ENCODE measurements around the gene ZSWIM1. TPM values are rescaled to one million over a fixed set of nuclear protein-coding genes. Genes with fewer than 3 reads are reported as not detected.
"Not testable (repeated sequence)": the region's sequence is repeated elsewhere in the genome, so short reads cannot be mapped to it uniquely, and the experiment has no call there.

ZSWIM1 gene
- total RNA-seq, 1 donor from 2014 or later, result 11.9 TPM

GRCh38 chr20:45920462-45921336, 39.7 kb downstream of the ZSWIM1 start:
- intact Hi-C loops (cut with micrococcal nuclease), result no loop called here
- DNase-seq (no peak), ATAC-seq (no peak)

GRCh38 chr20:45921337-45922189, 40.5 kb downstream of the ZSWIM1 start:
- intact Hi-C loops (cut with micrococcal nuclease), result no loop called here

GRCh38 chr20:45924391-45925261, 43.6 kb downstream of the ZSWIM1 start:
- ATAC-seq (peak; percentile 52), DNase-seq (peak; percentile 62)
- intact Hi-C loops (cut with micrococcal nuclease), result no loop called here

More at GRCh38 chr20:45921337-45922189, 40.5 kb downstream of the ZSWIM1 start:
- DNase-seq, result no peak
- ATAC-seq, result no peak

- DNase-seq, result peak; percentile 7
- no peak for ATAC-seq
- intact Hi-C loops (cut with micrococcal nuclease), result no loop called here
Measured at GRCh38 chr20:45925821-45926506, 44.9 kb downstream of the ZSWIM1 start.

- intact Hi-C loops (cut with micrococcal nuclease), result no loop called here
- ATAC-seq, result no peak
- DNase-seq, result peak; percentile 18
Measured at GRCh38 chr20:45926731-45927070, 45.7 kb downstream of the ZSWIM1 start.

GRCh38 chr20:45927071-45927878, 46.2 kb downstream of the ZSWIM1 start:
- peak; percentile 24 for DNase-seq
- intact Hi-C loops (cut with micrococcal nuclease), result no loop called here
- no peak for ATAC-seq

GRCh38 chr20:45931680-45932079, 50.7 kb downstream of the ZSWIM1 start:
- ATAC-seq; intact Hi-C loops (cut with micrococcal nuclease); DNase-seq: not testable (repeated sequence)

- DNase-seq, result peak; percentile 77
- ATAC-seq, result peak; percentile 49
- intact Hi-C loops (cut with micrococcal nuclease), result no loop called here
Measured at GRCh38 chr20:45933266-45934045, 52.4 kb downstream of the ZSWIM1 start.

GRCh38 chr20:45934046-45934585, 53.1 kb downstream of the ZSWIM1 start:
- DNase-seq, result peak; percentile 83
- ATAC-seq, result peak; percentile 47
- intact Hi-C loops (cut with micrococcal nuclease), result no loop called here

Other genes with a start within 250 kb of the ZSWIM1 start
- not detected for gene WFDC9, start 249.9 kb upstream of the ZSWIM1 start, total RNA-seq
- not detected for gene WFDC11, start 211.0 kb upstream of the ZSWIM1 start, total RNA-seq
- not detected for gene WFDC13, start 179.2 kb upstream of the ZSWIM1 start, total RNA-seq
- gene WFDC10B, start 176.2 kb upstream of the ZSWIM1 start, total RNA-seq, result not detected
- gene SPINT4, start 158.9 kb upstream of the ZSWIM1 start, total RNA-seq, result not detected
- gene WFDC3, start 89.3 kb upstream of the ZSWIM1 start, total RNA-seq, result not detected
- 16.2 TPM for gene DNTTIP1, start 89.3 kb upstream of the ZSWIM1 start, total RNA-seq
- gene UBE2C, start 68.6 kb upstream of the ZSWIM1 start, total RNA-seq, result 1.0 TPM
- gene TNNC2, start 53.9 kb upstream of the ZSWIM1 start, total RNA-seq, result not detected
- 21.3 TPM for gene SNX21, start 47.4 kb upstream of the ZSWIM1 start, total RNA-seq
- gene ACOT8, start 23.8 kb upstream of the ZSWIM1 start, total RNA-seq, result 31.9 TPM
- 1.9 TPM for gene ZSWIM3, start 23.6 kb upstream of the ZSWIM1 start, total RNA-seq
- 1.1 TPM for gene SPATA25, start 6.4 kb downstream of the ZSWIM1 start, total RNA-seq
- gene NEURL2, start 10.0 kb downstream of the ZSWIM1 start, total RNA-seq, result 5.8 TPM
- 123 TPM for gene CTSA, start 10.1 kb downstream of the ZSWIM1 start, total RNA-seq
- gene PLTP, start 30.9 kb downstream of the ZSWIM1 start, total RNA-seq, result 97.7 TPM
- 26.2 TPM for gene PCIF1, start 53.5 kb downstream of the ZSWIM1 start, total RNA-seq
- gene ZNF335, start 91.0 kb downstream of the ZSWIM1 start, total RNA-seq, result 10.0 TPM
- 0.64 TPM for gene MMP9, start 127.7 kb downstream of the ZSWIM1 start, total RNA-seq
- gene SLC12A5, start 148.0 kb downstream of the ZSWIM1 start, total RNA-seq, result 1.3 TPM
- gene NCOA5, start 208.7 kb downstream of the ZSWIM1 start, total RNA-seq, result 19.4 TPM
- 6.7 TPM for gene CD40, start 237.1 kb downstream of the ZSWIM1 start, total RNA-seq

Measured in left ventricle myocardium superior (tissue), 1 donor.